ENCODE results near the gene SPRY2. TPM values are rescaled to one million over a fixed set of nuclear protein-coding genes. Genes with fewer than 3 reads are reported as not detected.

Gene SPRY2
- total and polyA plus RNA-seq, 2 of the 8 experiments (the other 6 are each of a cell fraction or from before 2014, with no cell fraction given) = 37.7 to 37.9 TPM

DNA sequence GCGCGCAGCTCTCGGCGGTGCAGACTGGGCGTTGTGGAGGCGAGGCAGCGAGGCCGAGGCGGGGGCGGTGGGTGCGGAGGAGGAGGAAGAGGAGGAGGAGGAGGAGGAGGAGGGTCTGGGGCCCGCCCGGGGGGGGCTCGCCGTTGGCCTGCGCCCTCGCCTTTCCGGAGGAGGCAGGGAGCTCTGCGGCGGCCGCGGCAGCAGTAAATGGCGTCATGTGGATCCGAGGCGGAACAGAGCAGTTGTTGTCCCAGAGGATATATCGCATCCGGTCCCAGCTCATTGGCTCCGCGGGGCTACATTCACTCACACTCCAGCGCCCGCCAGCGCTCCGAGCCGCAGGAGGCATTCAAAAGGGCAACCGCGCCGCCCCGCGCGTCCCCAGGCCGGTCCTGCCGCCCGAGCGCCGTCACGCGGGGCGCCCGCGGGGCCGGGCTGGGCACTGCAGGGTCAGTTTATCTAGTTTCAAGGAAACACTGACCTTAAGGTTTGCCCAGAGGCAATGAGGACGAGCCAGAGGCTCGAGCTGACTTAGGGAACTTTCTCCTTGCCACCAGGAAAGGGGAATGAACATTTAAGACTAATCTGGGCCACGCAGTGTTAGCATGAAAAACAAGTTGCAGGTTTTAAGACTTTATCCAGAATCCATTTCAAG lies at the start of gene SPRY2 (continued):
- TF ChIP-seq ASH2L (IDR thresholded peaks at IDR 0.05; ENCODE audit: low read length) = no peak
- no peak for TF ChIP-seq KDM4A (IDR thresholded peaks at IDR 0.05; ENCODE audit: low read depth, low read length, severe bottlenecking)
- no peak for TF ChIP-seq BCL11A (IDR thresholded peaks at IDR 0.05; ENCODE audit: low read depth in 2 of 2, low read length in 2 of 2)
- TF ChIP-seq SIN3A (conservative IDR thresholded peaks at IDR 0.05 in 1 of 2, IDR thresholded peaks at IDR 0.05 in 1 of 2; ENCODE audit: low read depth in 1 of 2, low read length in 2 of 2) = no peak; a peak in 1 of 4 replicates
- no peak for TF ChIP-seq CBX5 (IDR thresholded peaks at IDR 0.05; ENCODE audit: low read depth, low read length)
- peak in 1 of 2 experiments; percentile 48; a peak in 1 of 4 replicates for TF ChIP-seq HDAC2 (IDR thresholded peaks at IDR 0.05; ENCODE audit: borderline replicate concordance in 1 of 2, low read depth in 2 of 2, low read length in 2 of 2)
- TF ChIP-seq POU5F1 (IDR thresholded peaks at IDR 0.05; ENCODE audit: low read depth, low read length) = no peak
- TF ChIP-seq SIRT6 (IDR thresholded peaks at IDR 0.05; ENCODE audit: low read length) = no peak
- TF ChIP-seq RAD21 (IDR thresholded peaks at IDR 0.05 in 1 of 2, conservative IDR thresholded peaks at IDR 0.05 in 1 of 2; ENCODE audit: low read depth in 2 of 2, low read length in 2 of 2) = 0 out of 4 replicates have a peak, but pooled peaks of 1 of the 2 experiments have one; percentile 3
- TF ChIP-seq SP1 (IDR thresholded peaks at IDR 0.05; ENCODE audit: low read depth, low read length) = no peak

Measured in H1 (cell line).